ENCODE measurements around the gene RBM5.

RBM5 gene

DNA sequence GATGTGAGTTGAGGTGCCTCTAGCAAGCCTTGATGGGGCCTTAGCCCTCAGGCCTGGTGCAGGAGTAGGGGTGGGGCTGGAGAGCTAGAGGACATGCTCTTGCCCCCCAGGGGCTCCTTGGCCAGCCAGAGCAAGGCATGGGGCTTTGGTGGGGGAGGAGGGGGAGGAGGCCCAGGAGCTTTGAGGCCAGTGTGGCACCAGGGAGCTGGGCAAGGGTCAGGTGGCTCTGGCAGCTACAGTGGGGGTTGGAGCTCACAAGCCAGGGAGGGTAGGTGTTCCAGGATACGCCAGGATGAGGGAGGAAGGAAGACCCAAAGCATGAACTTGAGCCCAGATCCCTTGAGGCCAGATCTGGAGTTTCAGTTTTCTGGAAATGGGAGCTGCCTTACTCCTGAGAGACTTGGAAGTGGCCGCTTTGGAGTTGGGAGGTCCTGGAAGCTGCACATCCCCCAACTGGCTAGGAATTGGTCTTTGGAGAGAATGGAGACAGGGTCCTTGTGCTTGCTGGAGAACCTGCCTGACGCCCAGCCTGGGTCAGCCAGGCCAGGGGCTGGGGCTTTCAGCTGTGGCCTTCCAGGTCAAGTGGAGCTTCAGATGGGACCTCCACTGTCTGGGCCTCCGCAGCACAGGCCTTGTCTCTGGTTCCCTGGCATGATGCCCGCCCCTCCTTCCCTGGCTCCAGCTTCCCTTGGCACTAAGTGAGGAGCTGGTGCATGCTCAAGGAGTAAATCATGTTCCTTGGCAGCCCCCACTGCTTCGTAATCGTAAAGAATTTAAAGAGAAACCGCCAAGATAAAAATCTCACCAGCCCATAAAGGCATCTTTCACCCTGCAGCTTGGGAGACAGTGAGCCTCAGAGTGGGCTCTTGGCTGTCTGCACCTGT, 75.1 kb downstream of the RBM5 start:
- DNase-seq: no peak

DNA sequence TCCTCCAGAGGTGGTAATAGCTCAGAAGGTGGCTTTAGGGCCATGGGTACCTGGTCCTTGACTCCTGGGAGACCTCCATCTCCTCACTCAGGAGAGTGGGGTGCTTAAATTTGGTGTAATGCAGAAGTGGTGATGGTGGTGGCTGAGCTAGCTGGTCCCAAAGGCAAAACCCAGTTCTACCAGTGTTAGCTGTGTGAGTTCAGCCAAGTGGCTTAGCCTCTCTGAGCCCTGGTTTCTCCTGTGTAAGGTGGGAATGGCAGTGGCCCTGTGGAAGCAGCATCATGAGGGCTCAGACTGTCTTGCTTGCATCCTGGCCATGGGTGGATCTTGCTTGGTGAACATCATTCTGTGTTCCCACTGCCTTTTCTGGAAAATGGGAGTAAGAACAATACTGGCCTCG, 75.8 kb downstream of the RBM5 start:
- no peak for DNase-seq

DNA sequence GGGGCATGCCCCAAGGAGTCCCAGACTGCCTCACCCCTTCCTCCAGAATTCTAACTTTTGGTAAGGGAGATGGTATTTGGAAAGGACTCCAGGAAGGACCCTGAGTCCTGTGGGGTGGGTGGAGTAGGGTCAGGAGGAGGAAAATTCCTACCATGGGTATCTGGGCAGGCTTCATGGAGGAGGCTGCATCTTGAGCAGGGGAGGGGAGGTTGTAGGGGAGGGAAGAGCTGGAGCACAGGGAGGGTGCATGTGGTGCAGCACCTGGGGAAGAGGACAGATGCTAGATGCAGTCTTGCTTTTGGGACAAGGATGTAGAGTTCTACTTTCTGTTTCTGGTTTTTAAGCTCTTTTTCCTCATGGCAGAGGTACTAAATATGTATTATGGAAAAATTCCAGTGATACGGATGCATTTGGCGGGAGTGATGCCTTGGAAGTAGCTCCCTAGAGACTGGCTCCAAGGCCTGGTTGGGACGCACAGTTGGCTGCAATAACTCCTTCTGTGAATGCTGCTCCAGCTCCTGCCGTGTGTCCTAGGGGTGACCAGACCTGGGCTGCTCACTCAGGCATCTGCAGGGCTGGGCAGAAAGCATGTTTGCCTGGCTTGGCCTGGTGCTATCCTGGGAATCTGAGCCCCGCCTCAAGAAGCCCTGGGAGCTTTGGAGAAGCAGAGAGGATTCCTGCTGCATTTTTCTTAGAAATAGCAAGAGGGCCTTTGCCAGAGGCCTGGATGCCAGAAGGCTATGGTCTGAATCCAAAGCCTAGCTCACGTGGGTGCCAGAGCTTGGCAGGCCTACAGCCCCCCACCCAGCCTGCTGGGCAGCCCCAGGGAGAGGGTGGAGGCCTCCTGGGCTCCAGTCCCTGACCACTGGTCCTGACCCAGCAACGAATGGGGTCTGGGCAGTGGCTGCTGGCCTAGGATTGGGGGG, 76.5 kb downstream of the RBM5 start:
- DNase-seq: no peak

DNA sequence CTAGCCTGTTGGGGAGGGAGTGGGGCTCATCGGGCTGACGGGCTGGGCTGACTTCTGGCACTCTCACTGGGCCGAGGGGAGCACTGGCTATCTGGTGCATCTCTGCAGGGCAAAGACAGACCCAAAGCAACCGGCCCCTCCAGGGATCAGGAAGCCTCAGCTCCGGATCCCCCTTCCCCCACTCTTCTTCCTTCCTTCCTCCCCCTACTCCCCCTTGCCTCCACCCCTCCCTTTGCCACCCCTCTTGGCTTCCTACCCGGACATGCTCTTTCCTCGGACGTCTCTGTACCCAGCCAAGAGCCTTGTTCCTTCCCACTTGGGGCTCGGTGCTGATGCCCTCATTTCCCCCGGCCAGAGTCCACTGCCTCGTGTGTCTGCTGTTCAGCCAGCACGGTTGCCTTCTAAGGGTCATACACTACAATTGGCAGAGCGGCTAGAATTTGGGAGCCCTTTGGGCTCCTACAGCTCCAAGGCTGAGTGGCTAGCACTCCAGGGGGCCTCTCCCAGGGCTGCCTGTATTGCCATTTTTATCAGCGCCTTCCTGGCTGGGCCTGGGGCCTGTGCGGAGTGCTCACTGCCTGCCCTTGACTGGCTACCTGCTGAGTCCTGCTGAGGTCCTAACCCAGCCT, 77.3 kb downstream of the RBM5 start:
- no peak for DNase-seq

DNA sequence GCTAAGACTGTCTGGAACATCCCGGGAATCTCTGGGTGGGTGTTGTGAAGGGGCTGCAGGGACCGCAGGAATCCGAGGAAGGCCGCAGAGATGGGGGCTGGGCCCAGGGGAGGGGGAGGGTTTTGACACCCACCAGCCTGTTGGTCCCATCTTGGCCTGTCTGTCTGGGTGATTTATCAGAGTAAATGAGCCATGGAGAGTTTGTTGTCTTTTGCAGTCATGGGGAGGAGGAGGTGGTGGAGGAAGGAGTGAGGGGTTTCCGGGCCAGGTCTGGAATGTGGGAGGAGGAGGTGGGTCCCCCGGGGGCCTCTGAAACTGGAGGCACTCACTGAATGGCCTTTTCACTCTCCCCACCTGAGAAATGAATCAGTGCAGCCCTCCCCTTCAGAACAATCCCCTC, 77.9 kb downstream of the RBM5 start:
- DNase-seq: no peak

DNA sequence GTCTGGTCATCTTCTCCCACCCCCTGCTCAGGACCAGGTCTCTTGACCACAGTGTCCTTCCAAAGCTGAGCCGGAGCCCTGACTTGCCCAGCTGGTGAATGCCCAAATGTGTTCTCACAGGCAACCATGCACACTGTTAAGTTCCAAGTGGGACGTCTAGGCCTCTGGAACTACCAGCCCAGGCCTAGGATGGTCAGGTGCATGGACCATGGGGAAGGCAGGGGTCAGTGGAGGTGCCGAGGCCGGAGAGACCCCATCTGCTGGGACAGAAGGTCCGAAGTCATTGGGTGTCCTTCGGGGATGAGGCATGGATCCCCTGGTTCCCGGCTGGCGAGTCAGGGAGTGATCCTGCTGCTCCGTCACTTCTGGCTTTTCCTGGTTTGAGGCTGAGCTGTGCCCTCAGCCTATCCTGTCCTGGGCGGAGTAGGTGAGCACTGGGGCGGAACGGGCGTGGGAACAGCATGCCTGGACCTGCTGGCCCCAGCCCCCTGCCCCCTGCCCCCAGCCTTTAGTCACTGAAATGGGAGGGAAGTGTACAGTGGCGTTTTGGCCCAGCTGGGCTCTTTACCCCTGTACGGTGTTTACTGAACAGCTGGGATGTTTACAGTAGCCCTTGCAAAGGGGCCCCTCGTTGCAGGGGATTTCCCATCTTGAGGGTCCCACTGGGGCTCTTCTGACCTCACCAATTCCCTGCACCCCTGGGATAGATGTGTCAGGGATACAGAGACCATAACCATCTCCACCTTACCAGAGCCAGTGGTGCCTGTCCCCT, 78.5 kb downstream of the RBM5 start:
- DNase-seq: no peak

DNA sequence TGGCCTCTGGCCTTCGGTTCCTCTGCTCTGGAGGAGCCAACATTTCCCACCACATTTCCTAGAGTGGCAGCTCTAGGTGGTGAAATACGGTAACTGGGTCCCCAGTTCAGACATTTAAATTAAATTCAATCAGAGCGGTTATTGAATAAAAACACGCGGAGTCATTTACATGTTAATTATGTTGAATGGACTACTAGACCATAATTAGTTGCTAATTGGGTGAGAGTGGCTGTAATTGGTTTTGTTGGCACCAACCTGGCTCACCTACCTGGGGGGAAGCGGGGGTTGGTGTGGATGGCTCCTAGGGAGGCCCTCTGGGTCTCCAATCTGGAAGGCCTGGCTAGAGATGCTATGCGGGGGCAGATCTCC, 79.1 kb downstream of the RBM5 start:
- DNase-seq: no peak

DNA sequence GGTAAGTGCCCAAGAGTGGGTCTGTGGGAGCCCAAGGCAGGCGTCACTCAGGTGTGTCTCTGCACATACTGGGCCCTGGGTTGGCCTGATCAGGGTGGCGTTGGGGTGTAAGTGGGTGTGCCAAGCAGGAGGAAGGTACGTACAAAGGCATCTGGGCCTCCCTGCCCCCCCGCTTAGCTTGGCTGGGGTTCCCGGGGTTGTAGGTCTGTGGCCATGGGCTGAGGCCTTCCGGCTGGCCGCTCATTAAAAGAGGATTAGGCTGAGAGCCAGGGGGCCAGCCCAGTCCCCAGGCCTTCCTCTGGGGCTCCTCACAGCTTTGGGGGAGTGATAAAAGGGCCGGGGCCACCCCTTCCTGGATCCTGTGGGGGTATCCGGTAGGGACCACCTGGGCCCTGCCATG, 79.7 kb downstream of the RBM5 start:
- DNase-seq: no peak

Data from activated CD4-positive, CD25-positive, alpha-beta regulatory T cell treated with anti-CD3 and anti-CD28 coated beads, Interleukin-2, amount 50 U/mL, for 72 hours (primary cell).